PC-3 (cell line): Measurements from ENCODE around the gene CNTNAP2. TPM values are rescaled to one million over a fixed set of nuclear protein-coding genes. Genes with fewer than 3 reads are reported as not detected.

Experiments used
- ATAC-seq: fragments of 200-7000 bp; cut with Tn5 transposase; 2 replicates; pipeline ENCODE4 v1.9.1; 2020; ENCODE audit warnings: mild to moderate bottlenecking, moderate library complexity
- BruUV-seq: library from RNA; stranded (reverse); fragments of 400-500 nt; replicated peaks from 2 replicates; lab custom pipeline; 2021; lab: Mats Ljungman, UMichigan
- CTCF ChIA-PET: fragments of 300-600 bp; sonication (Branson Sonifier 250); formaldehyde crosslinking; loops from one replicate; lab custom pipeline; 2022; ENCODE audit warnings: antibody characterized with exemption; lab: Charles Lee
- POLR2A ChIA-PET: fragments of 300-600 bp; sonication (Branson Sonifier 250); formaldehyde crosslinking; loops from one replicate; lab custom pipeline; 2022; ENCODE audit warnings: antibody characterized with exemption; ENCODE audit not compliant: unreplicated experiment; lab: Charles Lee
- DNase-seq: peaks from one replicate; pipeline ENCODE4 v3.0.0-alpha.2; 2015
- H2AFZ ChIP-seq: fragments of 300-600 bp; sonication (generic); 2 replicates; pipeline ENCODE4 v1.6.0; 2016; ENCODE audit warnings: antibody characterized with exemption, low read length
- H3F3A ChIP-seq: fragments of 300-600 bp; sonication (generic); one replicate; pipeline ENCODE4 v1.6.0; 2017; ENCODE audit warnings: antibody characterized with exemption, low read length, control low read depth, mild to moderate bottlenecking; ENCODE audit not compliant: unreplicated experiment
- H3K27ac ChIP-seq: fragments of 300-600 bp; sonication (generic); 2 replicates; pipeline ENCODE4 v1.5.1; 2016; ENCODE audit warnings: mild to moderate bottlenecking, low read length
- H3K27me3 ChIP-seq: fragments of 300-600 bp; sonication (generic); 2 replicates; pipeline ENCODE4 v1.6.1; 2016; ENCODE audit warnings: low read length, mixed read lengths
- H3K36me3 ChIP-seq: fragments of 300-600 bp; sonication (generic); 2 replicates; pipeline ENCODE4 v1.6.1; 2016; ENCODE audit warnings: low read depth, mixed run types, low read length, mixed read lengths
- H3K4me1 ChIP-seq: fragments of 300-600 bp; sonication (generic); 2 replicates; pipeline ENCODE4 v1.5.1; 2016; ENCODE audit warnings: low read length; ENCODE audit not compliant: insufficient read depth
- H3K4me2 ChIP-seq: fragments of 300-600 bp; sonication (generic); 2 replicates; pipeline ENCODE4 v1.6.0; 2016; ENCODE audit warnings: low read length
- H3K4me3 ChIP-seq: fragments of 300-600 bp; sonication (generic); 2 replicates; pipeline ENCODE4 v1.5.1; 2016; ENCODE audit warnings: mild to moderate bottlenecking, low read length, mixed read lengths
- H3K79me2 ChIP-seq: fragments of 300-600 bp; sonication (generic); 2 replicates; pipeline ENCODE4 v1.6.1; 2017; ENCODE audit warnings: low read length, mixed read lengths
- H3K9ac ChIP-seq: fragments of 300-600 bp; sonication (generic); 2 replicates; pipeline ENCODE4 v1.6.0; 2016; ENCODE audit warnings: mild to moderate bottlenecking, low read length
- H3K9me2 ChIP-seq: fragments of 300-600 bp; sonication (generic); replicated peaks from 2 replicates; pipeline ENCODE4 v1.6.1; 2016; ENCODE audit warnings: mixed run types, low read length, mixed read lengths
- H3K9me3 ChIP-seq: fragments of 300-600 bp; sonication (generic); 2 replicates; pipeline ENCODE4 v1.6.1; 2016; ENCODE audit warnings: low read length, mixed read lengths
- H4K20me1 ChIP-seq: fragments of 300-600 bp; sonication (generic); 2 replicates; pipeline ENCODE4 v1.6.1; 2016; ENCODE audit warnings: low read length, mixed read lengths
- CTCF ChIP-seq: fragments of 300-600 bp; sonication (generic); conservative IDR thresholded peaks from 2 replicates; pipeline ENCODE4 v1.5.1; 2017; ENCODE audit warnings: antibody characterized with exemption, low read depth, mild to moderate bottlenecking, low read length
- EZH2 ChIP-seq: fragments of 300-600 bp; sonication (generic); IDR thresholded peaks from one replicate; pipeline ENCODE4 v1.6.1; 2017; ENCODE audit warnings: antibody characterized with exemption, mild to moderate bottlenecking, low read length; ENCODE audit not compliant: unreplicated experiment
- EZH2phosphoT487 ChIP-seq: fragments of 300-600 bp; sonication (generic); IDR thresholded peaks from 2 replicates; pipeline ENCODE4 v1.6.1; 2018; ENCODE audit warnings: mild to moderate bottlenecking, antibody characterized with exemption, low read length, borderline replicate concordance
- intact Hi-C: fragments of 100-400 bp; cut with micrococcal nuclease; formaldehyde crosslinking; loops from 2 replicates; pipeline ENCODE4 v1.9.0; 2023
- total RNA-seq: library from RNA; depleted of rRNA; stranded (reverse); fragments of >200 nt; gene quantifications from 2 replicates; pipeline ENCODE4 v1.2.3, GENCODE V29; 2014

Gene CNTNAP2
- total RNA-seq, 1 experiment from 2014 or later, result 1.5 TPM

GRCh38 chr7:147915781-147916180 is 1799.2 kb downstream of the CNTNAP2 start:
- H3K79me2 ChIP-seq, result no peaks in the 10 kb centered on the region
- TF ChIP-seq CTCF, result no peak
- no peak for TF ChIP-seq EZH2
- TF ChIP-seq EZH2phosphoT487, result no peak
- no peaks in the 10 kb centered on the region for H3K36me3 ChIP-seq
- H3K27ac ChIP-seq, result no peak overlapping the region
- no peaks in the 10 kb centered on the region for H3F3A ChIP-seq
- peak; percentile 15 for DNase-seq
- no peaks in the 10 kb centered on the region for H3K27me3 ChIP-seq
- ChIA-PET POLR2A (interaction anchor here (0.6 kb wide), 1 partner anchor 37 kb away, joined by 4 read pairs; no protein-coding TSS in a partner anchor), CTCF (no interaction called here)
- H3K9ac ChIP-seq, result no peak overlapping the region
- no TSS peak for BruUV-seq
- no peaks in the 10 kb centered on the region for H3K4me1 ChIP-seq
- H3K9me3 ChIP-seq, result no peaks in the 10 kb centered on the region
- H2AFZ ChIP-seq, result no peak overlapping the region
- no peak; the same call in 1 of the 2 replicates for ATAC-seq
- no peaks in the 10 kb centered on the region for H3K9me2 ChIP-seq
- H3K4me3 ChIP-seq, result no peak overlapping the region
- H3K4me2 ChIP-seq, result no peak overlapping the region
- H4K20me1 ChIP-seq, result no peaks in the 10 kb centered on the region
- intact Hi-C loops, result no loop called here

- Histone ChIP-seq H3K9ac (no peak overlapping the region), H2AFZ (no peak overlapping the region), H3K27ac (no peak overlapping the region), H3K9me3 (no peaks in the 10 kb centered on the region), H3K4me1 (no peaks in the 10 kb centered on the region), H4K20me1 (no peaks in the 10 kb centered on the region), H3K9me2 (no peaks in the 10 kb centered on the region), H3K4me3 (no peak overlapping the region), H3K36me3 (no peaks in the 10 kb centered on the region), H3F3A (no peaks in the 10 kb centered on the region), H3K79me2 (no peaks in the 10 kb centered on the region), H3K4me2 (no peak overlapping the region), H3K27me3 (no peaks in the 10 kb centered on the region)
- BruUV-seq, result no TSS peak
- no peak for ATAC-seq
- POLR2A ChIA-PET, result no interaction called here
- no peak for DNase-seq
- TF ChIP-seq EZH2phosphoT487 (no peak), EZH2 (no peak), CTCF (no peak)
- CTCF ChIA-PET, result no interaction called here
- intact Hi-C loops, result no loop called here
Measured at GRCh38 chr7:147916573-147916972, 1800.0 kb downstream of the CNTNAP2 start.

GRCh38 chr7:147923841-147924240 is 1807.2 kb downstream of the CNTNAP2 start:
- Histone ChIP-seq H3K9me3 (no peaks in the 10 kb centered on the region), H3K4me3 (no peak overlapping the region), H3K9me2 (no peaks in the 10 kb centered on the region), H3F3A (no peaks in the 10 kb centered on the region), H3K9ac (no peak overlapping the region), H3K27me3 (no peaks in the 10 kb centered on the region), H3K79me2 (no peaks in the 10 kb centered on the region), H2AFZ (no peak overlapping the region), H3K36me3 (no peaks in the 10 kb centered on the region), H4K20me1 (no peaks in the 10 kb centered on the region), H3K27ac (no peak overlapping the region), H3K4me2 (no peak overlapping the region), H3K4me1 (no peaks in the 10 kb centered on the region)
- CTCF ChIA-PET, result no interaction called here
- BruUV-seq, result no TSS peak
- ATAC-seq, result no peak
- intact Hi-C loops, result no loop called here
- no peak for DNase-seq
- TF ChIP-seq CTCF (no peak), EZH2 (no peak), EZH2phosphoT487 (no peak)
- POLR2A ChIA-PET, result no interaction called here
